ENCODE data around the gene RUNX1. TPM values are rescaled to one million over a fixed set of nuclear protein-coding genes. Genes with fewer than 3 reads are reported as not detected.

Gene RUNX1
- total and polyA plus RNA-seq, 2 donors (not counting 1 experiment from before 2014, with no cell fraction given), result 26.3 to 73.0 TPM

DNA sequence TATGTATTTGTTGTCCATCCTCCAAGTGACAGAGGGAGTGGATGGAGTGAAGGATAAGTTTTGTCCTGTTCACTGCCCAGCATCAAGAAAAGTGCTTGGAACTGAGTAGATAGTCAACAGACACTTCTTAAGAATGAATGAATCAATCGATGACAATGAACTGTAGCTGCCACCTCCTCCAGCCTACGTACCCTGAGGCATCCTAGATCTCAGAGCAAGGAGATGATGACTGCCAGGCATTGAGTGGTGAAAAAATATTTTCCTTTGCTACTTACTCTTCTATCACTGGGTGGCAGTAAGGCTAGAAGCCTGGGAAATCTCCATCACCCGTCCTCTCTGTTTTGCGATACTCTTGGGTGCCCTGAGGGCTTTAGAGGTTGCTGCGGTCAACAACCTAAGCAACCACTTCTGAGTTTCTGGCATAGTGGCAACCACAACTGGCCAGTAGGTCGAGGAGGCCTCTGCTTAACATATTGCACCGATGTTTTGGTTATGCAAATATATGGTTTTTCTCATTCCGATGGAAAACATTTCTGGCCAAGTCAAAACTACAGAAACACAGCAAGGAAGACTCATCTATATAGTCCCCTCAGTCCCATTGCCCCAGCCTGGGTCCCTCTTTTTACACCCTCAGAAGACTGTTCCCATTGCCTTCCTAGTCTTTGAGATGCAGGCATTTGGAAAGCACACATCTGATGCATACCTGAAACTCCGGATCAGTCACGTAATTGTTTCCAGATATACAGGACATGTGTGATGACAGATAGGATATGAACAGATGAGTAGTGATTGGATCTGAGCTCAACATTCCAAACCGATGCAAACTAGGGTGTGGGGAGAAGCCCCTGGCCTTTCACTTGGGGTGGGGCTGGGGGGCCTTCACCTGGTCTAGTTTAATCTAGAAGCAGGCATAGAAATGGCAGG lies 136.8 kb downstream of the RUNX1 start:
- Histone ChIP-seq H3K27ac (ENCODE audit: low read length in 2 of 2) (no peak overlapping the region), H3K4me2 (replicated peaks; ENCODE audit: low read depth, low read length, poor library complexity, severe bottlenecking) (peak overlapping the region; percentile 50), H3K79me2 (ENCODE audit: control insufficient read depth, insufficient read depth, low read length) (peaks cover 94% of the 10 kb centered on the region), H2AFZ (ENCODE audit: insufficient read depth, low read depth, low read length, poor library complexity, severe bottlenecking) (no peak overlapping the region), H4K20me1 (ENCODE audit: control insufficient read depth, insufficient read depth, low read length, poor library complexity, severe bottlenecking) (peaks cover 88% of the 10 kb centered on the region), H3K9me3 (ENCODE audit: control extremely low read depth in 1 of 3, control insufficient read depth in 2 of 3, insufficient read depth in 1 of 3, low read length in 2 of 3) (no peaks in the 10 kb centered on the region), H3K4me1 (ENCODE audit: control insufficient read depth in 2 of 2, insufficient read depth in 2 of 2, low read length in 2 of 2) (peaks cover 47 to 48% of the 10 kb centered on the region in 2 donors), H3K27me3 (replicated peaks in 1 of 4; ENCODE audit: control extremely low read depth in 1 of 4, control insufficient read depth in 3 of 4, insufficient read depth in 4 of 4, low read length in 3 of 4) (no peaks in the 10 kb centered on the region), H3K9ac (ENCODE audit: low read length) (no peak overlapping the region), H3K4me3 (ENCODE audit: control extremely low read depth in 1 of 5, extremely low read depth in 1 of 5, insufficient read depth in 1 of 5, low read depth in 2 of 5, low read length in 4 of 5) (no peak overlapping the region), H3K36me3 (replicated peaks in 1 of 2; ENCODE audit: control extremely low read depth in 1 of 2, control insufficient read depth in 1 of 2, extremely low read depth in 1 of 2, insufficient read depth in 2 of 2, low read length in 1 of 2) (peaks cover 0 to 4% of the 10 kb centered on the region in 2 experiments)
- no peak for TF ChIP-seq EZH2 (IDR thresholded peaks at IDR 0.05; ENCODE audit: borderline replicate concordance, insufficient read depth, low read depth, low read length, poor library complexity, severe bottlenecking)
- TF ChIP-seq, protein P1, sequence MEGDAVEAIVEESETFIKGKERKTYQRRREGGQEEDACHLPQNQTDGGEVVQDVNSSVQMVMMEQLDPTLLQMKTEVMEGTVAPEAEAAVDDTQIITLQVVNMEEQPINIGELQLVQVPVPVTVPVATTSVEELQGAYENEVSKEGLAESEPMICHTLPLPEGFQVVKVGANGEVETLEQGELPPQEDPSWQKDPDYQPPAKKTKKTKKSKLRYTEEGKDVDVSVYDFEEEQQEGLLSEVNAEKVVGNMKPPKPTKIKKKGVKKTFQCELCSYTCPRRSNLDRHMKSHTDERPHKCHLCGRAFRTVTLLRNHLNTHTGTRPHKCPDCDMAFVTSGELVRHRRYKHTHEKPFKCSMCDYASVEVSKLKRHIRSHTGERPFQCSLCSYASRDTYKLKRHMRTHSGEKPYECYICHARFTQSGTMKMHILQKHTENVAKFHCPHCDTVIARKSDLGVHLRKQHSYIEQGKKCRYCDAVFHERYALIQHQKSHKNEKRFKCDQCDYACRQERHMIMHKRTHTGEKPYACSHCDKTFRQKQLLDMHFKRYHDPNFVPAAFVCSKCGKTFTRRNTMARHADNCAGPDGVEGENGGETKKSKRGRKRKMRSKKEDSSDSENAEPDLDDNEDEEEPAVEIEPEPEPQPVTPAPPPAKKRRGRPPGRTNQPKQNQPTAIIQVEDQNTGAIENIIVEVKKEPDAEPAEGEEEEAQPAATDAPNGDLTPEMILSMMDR (IDR thresholded peaks at IDR 0.05), result no peak
- Mint-ChIP-seq H3K4me3 (peak overlapping the region; percentile 66), H3K4me1 (peaks cover 66% of the 10 kb centered on the region), H3K27ac (no peak overlapping the region), H3K9me3 (ENCODE audit: insufficient read depth) (no peaks in the 10 kb centered on the region), H3K27me3 (no peaks in the 10 kb centered on the region)
- peak; percentile 12 for ATAC-seq (ENCODE audit: low read depth)
- intact Hi-C loops (cut with micrococcal nuclease), result no loop called here
- ChIA-PET POLR2A (no interaction called here), CTCF (interaction anchor here (0.6 to 1.0 kb wide), 3 partner anchors 23 to 543 kb away, joined by 3 to 5 read pairs (median 3); no protein-coding TSS in a partner anchor)
- 83% methylated on average over 1 of the region's 11 CpGs for WGBS (ENCODE audit: insufficient coverage)
- no peak for DNase-seq

DNA sequence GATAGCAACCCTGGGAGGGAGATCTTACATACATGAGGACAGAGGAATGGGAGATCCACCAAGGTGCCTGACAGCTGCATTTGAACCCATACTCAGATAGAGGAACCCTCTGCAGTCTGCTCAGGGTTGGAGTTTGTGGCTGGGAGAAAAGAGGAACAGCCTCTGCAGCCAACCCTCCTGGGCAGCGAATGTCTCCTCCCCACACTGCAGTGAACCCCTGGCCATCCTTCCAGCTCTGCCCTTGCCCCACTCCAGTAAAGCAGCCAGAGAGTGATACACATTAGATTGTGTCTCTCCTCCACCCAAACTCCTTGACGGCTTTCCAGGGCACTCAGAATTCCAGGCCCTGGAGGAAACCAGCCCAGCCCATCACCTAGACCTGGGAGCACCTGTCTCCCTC lies 137.7 kb downstream of the RUNX1 start:
- H3K9ac ChIP-seq (ENCODE audit: low read length), result no peak overlapping the region
- H3K9me3 Mint-ChIP-seq (ENCODE audit: insufficient read depth), result no peaks in the 10 kb centered on the region
- DNase-seq (peak; percentile 45), ATAC-seq (ENCODE audit: low read depth) (peak; percentile 55)
- intact Hi-C loops (cut with micrococcal nuclease), result loop anchor here (2.0 kb wide), 1 partner anchor 13 kb away; no protein-coding TSS in a partner anchor
- peaks cover 67% of the 10 kb centered on the region for H3K4me1 Mint-ChIP-seq
- peaks cover 88% of the 10 kb centered on the region for H4K20me1 ChIP-seq (ENCODE audit: control insufficient read depth, insufficient read depth, low read length, poor library complexity, severe bottlenecking)
- POLR2A ChIA-PET, result no interaction called here
- TF ChIP-seq, protein P1 (IDR thresholded peaks at IDR 0.05), result no peak
- TF ChIP-seq EZH2 (IDR thresholded peaks at IDR 0.05; ENCODE audit: borderline replicate concordance, insufficient read depth, low read depth, low read length, poor library complexity, severe bottlenecking), result no peak
- H3K4me2 ChIP-seq (replicated peaks; ENCODE audit: low read depth, low read length, poor library complexity, severe bottlenecking), result peak overlapping the region; percentile 50
- H3K4me3 Mint-ChIP-seq, result peak overlapping the region; percentile 66
- no peaks in the 10 kb centered on the region for H3K27me3 Mint-ChIP-seq
- H3K27ac Mint-ChIP-seq, result peak overlapping the region; percentile 50
- no peak overlapping the region for H3K4me3 ChIP-seq (ENCODE audit: control extremely low read depth in 1 of 5, extremely low read depth in 1 of 5, insufficient read depth in 1 of 5, low read depth in 2 of 5, low read length in 4 of 5)
- H3K9me3 ChIP-seq (ENCODE audit: control extremely low read depth in 1 of 3, control insufficient read depth in 2 of 3, insufficient read depth in 1 of 3, low read length in 2 of 3), result no peaks in the 10 kb centered on the region
- no peak overlapping the region for H3K27ac ChIP-seq (ENCODE audit: low read length in 2 of 2)
- CTCF ChIA-PET, result interaction anchor here (0.8 to 1.9 kb wide), 5 partner anchors 9 to 45 kb away, joined by 3 to 4 read pairs (median 4); no protein-coding TSS in a partner anchor
- H3K36me3 ChIP-seq (replicated peaks in 1 of 2; ENCODE audit: control extremely low read depth in 1 of 2, control insufficient read depth in 1 of 2, extremely low read depth in 1 of 2, insufficient read depth in 2 of 2, low read length in 1 of 2), result peaks cover 0 to 4% of the 10 kb centered on the region in 2 experiments
- peaks cover 93% of the 10 kb centered on the region for H3K79me2 ChIP-seq (ENCODE audit: control insufficient read depth, insufficient read depth, low read length)
- H3K4me1 ChIP-seq (ENCODE audit: control insufficient read depth in 2 of 2, insufficient read depth in 2 of 2, low read length in 2 of 2), result peaks cover 47 to 48% of the 10 kb centered on the region in 2 donors
- no peaks in the 10 kb centered on the region for H3K27me3 ChIP-seq (replicated peaks in 1 of 4; ENCODE audit: control extremely low read depth in 1 of 4, control insufficient read depth in 3 of 4, insufficient read depth in 4 of 4, low read length in 3 of 4)
- 50% methylated on average over 2 of the region's 2 CpGs for WGBS (ENCODE audit: insufficient coverage)
- no peak overlapping the region for H2AFZ ChIP-seq (ENCODE audit: insufficient read depth, low read depth, low read length, poor library complexity, severe bottlenecking)

Measured in B cell (primary cell).